CD14-positive monocyte (primary cell): ENCODE data around the gene IGFN1. TPM values are rescaled to one million over a fixed set of nuclear protein-coding genes. Genes with fewer than 3 reads are reported as not detected.

Experiments used
- DNase-seq, 3 donors: peaks; one replicate each; pipeline ENCODE4 v3.0.0-alpha.2; 2011 to 2022
- H2AFZ ChIP-seq: 2 replicates; pipeline ENCODE4 v1.6.0; 2012; ENCODE audit warnings: mild to moderate bottlenecking, low read depth, low read length, inconsistent platforms; ENCODE audit not compliant: insufficient read depth, poor library complexity, severe bottlenecking
- H3K27ac ChIP-seq, 2 donors: 1 replicate in 1 of 2; 2 replicates in 1 of 2; pipeline ENCODE4 v1.5.1; 2012 to 2013; ENCODE audit warnings: low read length in 2 of 2, control low read depth in 1 of 2, inconsistent platforms in 1 of 2, low read depth in 1 of 2, mild to moderate bottlenecking in 1 of 2
- H3K27me3 ChIP-seq, 2 donors: one replicate each; pipeline versions ENCODE4 v1.6.0 to v1.6.1; 2011 to 2013; ENCODE audit warnings: low read length in 2 of 2; ENCODE audit not compliant: control insufficient read depth in 2 of 2, insufficient read depth in 2 of 2
- H3K36me3 ChIP-seq, 2 donors: replicated peaks in 1 of 2; 1 replicate in 1 of 2; 2 replicates in 1 of 2; pipeline versions ENCODE4 v1.5.1 to v1.6.1; 2012 to 2013; ENCODE audit warnings: low read length in 2 of 2, control low read depth in 1 of 2, inconsistent platforms in 1 of 2, mild to moderate bottlenecking in 1 of 2; ENCODE audit not compliant: insufficient read depth in 2 of 2, control insufficient read depth in 1 of 2
- H3K4me1 ChIP-seq, 2 donors: 1 replicate in 1 of 2; 2 replicates in 1 of 2; pipeline versions ENCODE4 v1.5.1 to v1.6.1; 2012 to 2013; ENCODE audit warnings: low read length in 2 of 2, control low read depth in 1 of 2, inconsistent platforms in 1 of 2, mild to moderate bottlenecking in 1 of 2, moderate library complexity in 1 of 2; ENCODE audit not compliant: insufficient read depth in 2 of 2, control insufficient read depth in 1 of 2
- H3K4me2 ChIP-seq: replicated peaks from 2 replicates; pipeline ENCODE3; 2012; ENCODE audit warnings: low read length, moderate library complexity, mild to moderate bottlenecking; ENCODE audit not compliant: poor library complexity, severe bottlenecking; ENCODE audit errors: extremely low read depth
- H3K4me3 ChIP-seq, 3 experiments: fragments of 200-600 bp in 1 of 3; sonication (generic) in 1 of 3; replicated peaks in 1 of 3; 1 replicate in 2 of 3; 2 replicates in 1 of 3; pipeline ENCODE4 v1.5.1; 2011 to 2013; ENCODE audit warnings: low read length in 3 of 3, mild to moderate bottlenecking in 3 of 3, control low read depth in 2 of 3, low read depth in 2 of 3, inconsistent platforms in 1 of 3, moderate library complexity in 1 of 3
- H3K79me2 ChIP-seq: 2 replicates; pipeline ENCODE4 v1.6.0; 2012; ENCODE audit warnings: mild to moderate bottlenecking, control low read depth, inconsistent platforms, low read length, moderate library complexity; ENCODE audit not compliant: insufficient read depth
- H3K9ac ChIP-seq: 2 replicates; pipeline ENCODE4 v1.6.0; 2017; ENCODE audit warnings: low read length, mild to moderate bottlenecking; ENCODE audit not compliant: insufficient read depth, poor library complexity, severe bottlenecking
- H3K9me3 ChIP-seq, 2 donors: replicated peaks in 1 of 2; 1 replicate in 1 of 2; 2 replicates in 1 of 2; pipeline versions ENCODE4 v1.5.1 to v1.6.1; 2012 to 2013; ENCODE audit warnings: low read length in 2 of 2, control low read depth in 1 of 2; ENCODE audit not compliant: control insufficient read depth in 1 of 2, insufficient read depth in 1 of 2
- H4K20me1 ChIP-seq: 2 replicates; pipeline ENCODE4 v1.6.0; 2012; ENCODE audit warnings: mild to moderate bottlenecking, low read length, control low read depth, moderate library complexity; ENCODE audit not compliant: insufficient read depth
- H3K27ac Mint-ChIP-seq, 7 donors: one replicate each; pipeline ENCODE4 v1.8.0; 2020; ENCODE audit warnings: mild to moderate bottlenecking in 7 of 7, mixed read lengths in 7 of 7, moderate library complexity in 6 of 7, inconsistent platforms in 2 of 7
- H3K27me3 Mint-ChIP-seq, 3 donors: one replicate each; pipeline ENCODE4 v1.8.0; 2021 to 2022; ENCODE audit warnings: low read depth in 3 of 3, mild to moderate bottlenecking in 3 of 3, mixed read lengths in 3 of 3, moderate library complexity in 3 of 3, inconsistent platforms in 1 of 3
- H3K36me3 Mint-ChIP-seq, 2 donors: one replicate each; pipeline ENCODE4 v1.8.0; 2020; ENCODE audit warnings: mixed read lengths in 2 of 2, inconsistent platforms in 1 of 2, mild to moderate bottlenecking in 1 of 2
- H3K4me1 Mint-ChIP-seq: one replicate; pipeline ENCODE4 v1.8.0; 2020; ENCODE audit warnings: mild to moderate bottlenecking, mixed read lengths
- H3K4me3 Mint-ChIP-seq, 2 donors: one replicate each; pipeline ENCODE4 v1.8.0; 2020; ENCODE audit warnings: mild to moderate bottlenecking in 2 of 2, mixed read lengths in 2 of 2, moderate library complexity in 1 of 2
- H3K9me3 Mint-ChIP-seq, 7 donors: one replicate each; pipeline ENCODE4 v1.8.0; 2020 to 2022; ENCODE audit warnings: mixed read lengths in 7 of 7, mild to moderate bottlenecking in 6 of 7, moderate library complexity in 6 of 7, inconsistent platforms in 2 of 7
- WGBS: methylation state at CpG from one replicate; pipeline ENCODE4 v1.1.5; 2013; ENCODE audit warnings: missing lambda C conversion rate; ENCODE audit not compliant: insufficient coverage; 5-methylcytosine and 5-hydroxymethylcytosine counted together
- intact Hi-C, 2 donors: fragments of 100-400 bp; cut with micrococcal nuclease; formaldehyde crosslinking; loops; one replicate each; pipeline versions ENCODE4 v1.15.0 to v1.15.1; 2023
- polyA plus RNA-seq, 3 donors: library from polyadenylated mRNA; depleted of rRNA in 1 of 3; unstranded in 2 of 3; stranded (reverse) in 1 of 3; fragments of 300-500 nt in 2 of 3; fragments of >200 nt in 1 of 3; fragmentation: Illumina TruSeq in 2 of 3; gene quantifications; 1 replicate in 2 of 3; 2 replicates in 1 of 3; pipeline ENCODE4 v1.2.3, GENCODE V29; 2012 to 2021
- TF ChIP-seq, protein P1 (sequence below): fragments of 200-600 bp; IDR thresholded peaks from one replicate; pipeline ENCODE4 v1.8.0; 2022; ENCODE audit warnings: antibody characterized with exemption, mild to moderate bottlenecking

Gene IGFN1
- polyA plus RNA-seq, 3 donors = not detected

DNA sequence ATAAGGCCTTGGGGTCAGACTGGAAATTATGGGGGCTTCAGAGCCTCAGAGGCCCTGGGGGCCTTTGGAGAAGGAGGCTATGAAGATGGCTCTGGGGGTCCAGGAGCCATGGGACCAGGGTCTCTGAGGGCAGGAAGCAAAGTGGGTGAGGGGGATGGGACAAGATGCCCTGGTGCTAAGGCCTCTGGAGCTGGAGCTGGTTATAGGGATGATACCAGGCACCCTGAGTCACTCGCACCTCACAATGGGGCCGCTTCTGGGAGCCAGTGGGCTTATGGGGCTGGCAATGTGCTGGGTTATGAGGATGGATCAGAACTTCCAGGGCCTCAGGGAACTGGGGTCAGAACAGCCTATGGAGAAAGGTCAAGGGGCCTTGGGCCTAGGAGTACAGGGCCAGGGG, 17.6 kb downstream of the IGFN1 start:
- Mint-ChIP-seq H3K4me3 (no peak overlapping the region), H3K27me3 (peaks cover 27 to 35% (median 28%) of the 10 kb centered on the region in 3 donors), H3K4me1 (no peaks in the 10 kb centered on the region), H3K36me3 (no peaks in the 10 kb centered on the region), H3K27ac (no peak overlapping the region), H3K9me3 (peaks cover 0 to 4% (median 0%) of the 10 kb centered on the region in 7 donors)
- Histone ChIP-seq H3K79me2 (no peaks in the 10 kb centered on the region), H2AFZ (no peak overlapping the region), H3K9me3 (no peaks in the 10 kb centered on the region), H4K20me1 (no peaks in the 10 kb centered on the region), H3K9ac (no peak overlapping the region), H3K4me1 (no peaks in the 10 kb centered on the region), H3K4me2 (no peak overlapping the region), H3K36me3 (no peaks in the 10 kb centered on the region), H3K4me3 (no peak overlapping the region), H3K27me3 (peaks cover 0 to 4% of the 10 kb centered on the region in 2 donors), H3K27ac (no peak overlapping the region)
- intact Hi-C loops = no loop called here
- TF ChIP-seq, protein P1, sequence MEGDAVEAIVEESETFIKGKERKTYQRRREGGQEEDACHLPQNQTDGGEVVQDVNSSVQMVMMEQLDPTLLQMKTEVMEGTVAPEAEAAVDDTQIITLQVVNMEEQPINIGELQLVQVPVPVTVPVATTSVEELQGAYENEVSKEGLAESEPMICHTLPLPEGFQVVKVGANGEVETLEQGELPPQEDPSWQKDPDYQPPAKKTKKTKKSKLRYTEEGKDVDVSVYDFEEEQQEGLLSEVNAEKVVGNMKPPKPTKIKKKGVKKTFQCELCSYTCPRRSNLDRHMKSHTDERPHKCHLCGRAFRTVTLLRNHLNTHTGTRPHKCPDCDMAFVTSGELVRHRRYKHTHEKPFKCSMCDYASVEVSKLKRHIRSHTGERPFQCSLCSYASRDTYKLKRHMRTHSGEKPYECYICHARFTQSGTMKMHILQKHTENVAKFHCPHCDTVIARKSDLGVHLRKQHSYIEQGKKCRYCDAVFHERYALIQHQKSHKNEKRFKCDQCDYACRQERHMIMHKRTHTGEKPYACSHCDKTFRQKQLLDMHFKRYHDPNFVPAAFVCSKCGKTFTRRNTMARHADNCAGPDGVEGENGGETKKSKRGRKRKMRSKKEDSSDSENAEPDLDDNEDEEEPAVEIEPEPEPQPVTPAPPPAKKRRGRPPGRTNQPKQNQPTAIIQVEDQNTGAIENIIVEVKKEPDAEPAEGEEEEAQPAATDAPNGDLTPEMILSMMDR = no peak
- no peak for DNase-seq
- 100% methylated on average over 1 of the region's 2 CpGs for WGBS

DNA sequence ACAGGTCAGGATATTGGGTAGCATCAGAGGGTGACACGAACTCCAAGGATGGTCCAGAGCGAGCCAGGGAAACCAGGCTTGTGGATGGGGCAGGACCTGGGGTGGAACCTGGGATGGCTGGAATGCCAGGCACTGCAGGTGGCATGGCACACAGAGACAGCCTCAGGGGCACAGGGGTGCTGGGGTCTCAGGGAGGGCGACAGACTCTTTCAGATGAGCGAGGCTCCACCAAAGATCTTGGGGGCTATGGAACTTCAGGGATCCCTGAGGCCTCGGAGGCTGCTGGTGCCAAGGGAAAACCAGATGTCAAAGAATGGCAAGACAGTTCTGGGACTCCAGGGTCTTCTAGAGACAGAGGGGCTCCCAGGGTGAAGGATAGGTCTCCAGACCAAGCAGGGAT, 21.4 kb downstream of the IGFN1 start:
- H3K27ac ChIP-seq = no peak overlapping the region
- intact Hi-C loops = no loop called here

More for the DNA sequence above, 21.4 kb downstream of the IGFN1 start:
- Histone ChIP-seq H3K9ac (no peak overlapping the region), H3K4me2 (no peak overlapping the region), H3K4me1 (no peaks in the 10 kb centered on the region), H3K36me3 (no peaks in the 10 kb centered on the region), H3K79me2 (no peaks in the 10 kb centered on the region), H2AFZ (no peak overlapping the region), H3K27me3 (peaks cover 0 to 4% of the 10 kb centered on the region in 2 donors), H3K9me3 (no peaks in the 10 kb centered on the region), H4K20me1 (no peaks in the 10 kb centered on the region), H3K4me3 (no peak overlapping the region)
- Mint-ChIP-seq H3K36me3 (no peaks in the 10 kb centered on the region), H3K9me3 (peaks cover 0 to 4% (median 0%) of the 10 kb centered on the region in 7 donors), H3K4me3 (no peak overlapping the region), H3K4me1 (no peaks in the 10 kb centered on the region), H3K27me3 (peaks cover 24 to 30% (median 25%) of the 10 kb centered on the region in 3 donors), H3K27ac (no peak overlapping the region)
- no peak for DNase-seq
- TF ChIP-seq, protein P1 = no peak
- WGBS = 90% methylated on average over 5 of the region's 5 CpGs
